ENCODE results near the gene OR6J1. TPM values are rescaled to one million over a fixed set of nuclear protein-coding genes. Genes with fewer than 3 reads are reported as not detected.
"Not testable (repeated sequence)": the region's sequence is repeated elsewhere in the genome, so short reads cannot be mapped to it uniquely, and the experiment has no call there.

The OR6J1 gene
- total and polyA plus RNA-seq, 9 donors, result 0.05 TPM; not detected in 8

GRCh38 chr14:22685467-22685866 is 41.3 kb upstream of the OR6J1 start:
- Histone ChIP-seq H3K27ac (no peak overlapping the region), H3K9me3 (no peaks in the 10 kb centered on the region), H3K27me3 (no peaks in the 10 kb centered on the region), H3K36me3 (no peaks in the 10 kb centered on the region), H3K4me3 (no peak overlapping the region), H3K4me1 (ENCODE audit: insufficient read depth) (no peaks in the 10 kb centered on the region)
- DNase-seq, result no peak
- intact Hi-C loops (cut with DNase I), result no loop called here
- TF ChIP-seq EP300 (IDR thresholded peaks at IDR 0.05), result no peak
- WGBS, 3 donors, result 38% methylated on average over 4 of the region's 4 CpGs

GRCh38 chr14:22683428-22683827 is 39.3 kb upstream of the OR6J1 start:
- DNase-seq; H3K4me1 ChIP-seq (ENCODE audit: insufficient read depth); H3K27me3 ChIP-seq; H3K27ac ChIP-seq; H3K4me3 ChIP-seq; intact Hi-C loops (cut with DNase I); H3K36me3 ChIP-seq; H3K9me3 ChIP-seq: not testable (repeated sequence)
- 68 to 75% (median 69%) methylated on average over 3 of the region's 3 CpGs for WGBS, 3 donors

- Histone ChIP-seq H3K4me1 (ENCODE audit: insufficient read depth) (no peaks in the 10 kb centered on the region), H3K36me3 (no peaks in the 10 kb centered on the region), H3K27me3 (no peaks in the 10 kb centered on the region), H3K4me3 (no peak overlapping the region), H3K9me3 (no peaks in the 10 kb centered on the region), H3K27ac (no peak overlapping the region)
- DNase-seq, result no peak
- 78 to 88% (median 86%) methylated on average over 2 of the region's 2 CpGs for WGBS, 3 donors
- intact Hi-C loops (cut with DNase I), result no loop called here
- no peak for TF ChIP-seq POLR2A (IDR thresholded peaks at IDR 0.05)
- no peak for TF ChIP-seq EP300 (IDR thresholded peaks at IDR 0.05)
- TF ChIP-seq CTCF (IDR thresholded peaks at IDR 0.05), result no peak
These were observed 34.1 kb upstream of the OR6J1 start for GRCh38 chr14:22678221-22678620.

GRCh38 chr14:22677551-22677950 is 33.4 kb upstream of the OR6J1 start:
- H3K36me3 ChIP-seq; H3K4me3 ChIP-seq; intact Hi-C loops (cut with DNase I); H3K4me1 ChIP-seq (ENCODE audit: insufficient read depth); H3K9me3 ChIP-seq; H3K27ac ChIP-seq; DNase-seq; H3K27me3 ChIP-seq: not testable (repeated sequence)
- 57 to 61% (median 59%) methylated on average over 2 of the region's 2 CpGs for WGBS, 3 donors

- intact Hi-C loops (cut with DNase I), result no loop called here
- H3K27me3 ChIP-seq, result no peaks in the 10 kb centered on the region
These were observed 27.5 kb upstream of the OR6J1 start for GRCh38 chr14:22671622-22672021.

GRCh38 chr14:22668863-22669262 is 24.7 kb upstream of the OR6J1 start:
- H3K4me1 ChIP-seq (ENCODE audit: insufficient read depth), result no peaks in the 10 kb centered on the region
- DNase-seq, result no peak
- H3K9me3 ChIP-seq, result no peaks in the 10 kb centered on the region
- H3K36me3 ChIP-seq, result no peaks in the 10 kb centered on the region
- WGBS, 3 donors, result 59 to 75% (median 74%) methylated on average over 1 of the region's 1 CpG
- H3K4me3 ChIP-seq, result no peak overlapping the region
- TF ChIP-seq CTCF (IDR thresholded peaks at IDR 0.05) (no peak), POLR2A (IDR thresholded peaks at IDR 0.05) (no peak), EP300 (IDR thresholded peaks at IDR 0.05) (no peak)
- H3K27ac ChIP-seq, result no peak overlapping the region
- intact Hi-C loops (cut with DNase I), result no loop called here
- H3K27me3 ChIP-seq, result no peaks in the 10 kb centered on the region

More at GRCh38 chr14:22671622-22672021, 27.5 kb upstream of the OR6J1 start:
- H3K9me3 ChIP-seq, result no peaks in the 10 kb centered on the region
- no peaks in the 10 kb centered on the region for H3K36me3 ChIP-seq
- TF ChIP-seq CTCF (IDR thresholded peaks at IDR 0.05), result no peak
- TF ChIP-seq POLR2A (IDR thresholded peaks at IDR 0.05), result no peak
- no peak for TF ChIP-seq EP300 (IDR thresholded peaks at IDR 0.05)
- no peaks in the 10 kb centered on the region for H3K4me1 ChIP-seq (ENCODE audit: insufficient read depth)
- no peak for DNase-seq
- no peak overlapping the region for H3K27ac ChIP-seq
- H3K4me3 ChIP-seq, result no peak overlapping the region
